PC-3 (cell line): ENCODE results near the gene THY1.

Experiments used
- CTCF ChIP-seq: fragments of 300-600 bp; sonication (generic); conservative IDR thresholded peaks from 2 replicates; pipeline ENCODE4 v1.5.1; 2017; ENCODE audit warnings: antibody characterized with exemption, low read depth, mild to moderate bottlenecking, low read length
- EZH2 ChIP-seq: fragments of 300-600 bp; sonication (generic); IDR thresholded peaks from one replicate; pipeline ENCODE4 v1.6.1; 2017; ENCODE audit warnings: antibody characterized with exemption, mild to moderate bottlenecking, low read length; ENCODE audit not compliant: unreplicated experiment
- EZH2phosphoT487 ChIP-seq: fragments of 300-600 bp; sonication (generic); IDR thresholded peaks from 2 replicates; pipeline ENCODE4 v1.6.1; 2018; ENCODE audit warnings: mild to moderate bottlenecking, antibody characterized with exemption, low read length, borderline replicate concordance

- no peak for TF ChIP-seq CTCF
- TF ChIP-seq EZH2: no peak
- no peak for TF ChIP-seq EZH2phosphoT487
Observed at GRCh38 chr11:119414321-119414720, 8.7 kb downstream of the THY1 start.
